H7 (cell line): ENCODE results near the gene WWOX. TPM values are rescaled to one million over a fixed set of nuclear protein-coding genes. Genes with fewer than 3 reads are reported as not detected.

Source experiments
- DNase-seq: peaks from one replicate; pipeline ENCODE4 v3.0.0; 2012
- H3K27me3 ChIP-seq: 2 replicates; pipeline ENCODE4 v1.6.0; 2011; ENCODE audit warnings: mild to moderate bottlenecking, low read length; ENCODE audit not compliant: control insufficient read depth, insufficient read depth
- H3K36me3 ChIP-seq: replicated peaks from 2 replicates; pipeline ENCODE4 v1.5.1; 2011; ENCODE audit warnings: low read length; ENCODE audit not compliant: control insufficient read depth, insufficient read depth
- H3K4me3 ChIP-seq: 2 replicates; pipeline ENCODE4 v1.5.1; 2011; ENCODE audit warnings: low read depth, mild to moderate bottlenecking, control low read depth, low read length, moderate library complexity; ENCODE audit not compliant: insufficient read depth
- total RNA-seq: library from RNA; depleted of rRNA; stranded (reverse); fragments of >200 nt; shearing (Covaris generic); gene quantifications from 2 replicates; pipeline ENCODE4 v1.2.3, GENCODE V29; 2014

The WWOX gene
- total RNA-seq, 1 experiment from 2014 or later: 29.2 TPM

DNA sequence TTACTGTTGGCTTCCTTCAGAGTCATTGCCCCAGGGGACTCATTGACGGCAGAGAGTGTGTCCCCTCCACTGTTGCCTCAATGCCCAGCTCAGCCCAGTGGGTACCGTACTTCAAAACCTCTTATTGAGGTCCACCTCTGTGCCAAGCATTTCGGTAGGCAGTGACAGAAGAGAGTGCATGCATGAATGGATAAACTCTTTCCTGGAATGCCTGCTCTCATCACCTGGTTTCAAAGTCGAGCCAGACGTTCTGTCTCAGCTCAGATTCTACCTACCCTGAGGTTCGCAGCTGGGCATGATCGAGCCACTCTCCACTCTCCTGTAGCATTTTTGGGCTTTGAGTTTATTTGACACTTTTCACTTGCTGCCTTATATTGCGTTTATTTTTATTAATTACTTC is 854.1 kb downstream of the WWOX start:
- Histone ChIP-seq H3K4me3 (no peak overlapping the region), H3K27me3 (no peaks in the 10 kb centered on the region), H3K36me3 (no peaks in the 10 kb centered on the region)
- no peak for DNase-seq

DNA sequence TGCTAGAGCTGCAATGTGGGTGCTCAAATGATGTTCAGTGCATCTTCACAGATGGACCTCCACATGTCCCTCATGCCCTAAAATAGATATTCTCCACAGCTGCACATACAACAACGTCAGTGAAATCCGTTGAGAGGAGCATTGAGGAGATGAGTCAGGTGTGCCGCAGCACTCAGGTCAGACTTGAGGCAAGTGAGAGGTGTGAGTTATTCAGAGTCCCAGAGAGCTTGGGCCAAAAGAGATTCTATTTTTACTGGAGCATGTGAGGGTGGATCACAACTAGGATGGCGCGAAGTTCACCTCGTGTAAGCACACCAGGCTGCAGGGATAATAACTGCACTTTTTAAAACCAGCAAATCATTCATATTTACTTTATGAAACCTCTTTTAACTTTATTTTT is 855.8 kb downstream of the WWOX start:
- Histone ChIP-seq H3K4me3 (no peak overlapping the region), H3K27me3 (no peaks in the 10 kb centered on the region), H3K36me3 (no peaks in the 10 kb centered on the region)
- no peak for DNase-seq

DNA sequence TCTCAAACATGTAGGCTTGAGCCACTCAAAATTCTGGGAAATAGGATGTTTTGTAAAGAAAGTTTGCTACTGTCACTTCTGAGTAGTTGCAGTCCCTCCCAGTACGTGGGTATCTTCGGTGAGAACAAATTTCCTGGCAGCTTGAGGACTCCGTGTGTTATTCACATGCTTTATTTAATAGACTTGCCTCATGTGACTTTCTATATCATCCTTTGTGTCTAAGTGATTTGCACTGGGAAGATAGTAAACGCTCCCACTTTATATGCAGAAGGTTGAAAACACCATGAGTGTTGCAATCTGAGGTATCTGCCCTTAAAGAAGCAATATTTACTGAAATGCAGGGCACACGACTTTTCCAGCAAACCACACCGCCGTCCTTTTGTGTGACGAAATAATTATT is 857.4 kb downstream of the WWOX start:
- Histone ChIP-seq H3K27me3 (no peaks in the 10 kb centered on the region), H3K36me3 (no peaks in the 10 kb centered on the region), H3K4me3 (no peak overlapping the region)
- DNase-seq: no peak

DNA sequence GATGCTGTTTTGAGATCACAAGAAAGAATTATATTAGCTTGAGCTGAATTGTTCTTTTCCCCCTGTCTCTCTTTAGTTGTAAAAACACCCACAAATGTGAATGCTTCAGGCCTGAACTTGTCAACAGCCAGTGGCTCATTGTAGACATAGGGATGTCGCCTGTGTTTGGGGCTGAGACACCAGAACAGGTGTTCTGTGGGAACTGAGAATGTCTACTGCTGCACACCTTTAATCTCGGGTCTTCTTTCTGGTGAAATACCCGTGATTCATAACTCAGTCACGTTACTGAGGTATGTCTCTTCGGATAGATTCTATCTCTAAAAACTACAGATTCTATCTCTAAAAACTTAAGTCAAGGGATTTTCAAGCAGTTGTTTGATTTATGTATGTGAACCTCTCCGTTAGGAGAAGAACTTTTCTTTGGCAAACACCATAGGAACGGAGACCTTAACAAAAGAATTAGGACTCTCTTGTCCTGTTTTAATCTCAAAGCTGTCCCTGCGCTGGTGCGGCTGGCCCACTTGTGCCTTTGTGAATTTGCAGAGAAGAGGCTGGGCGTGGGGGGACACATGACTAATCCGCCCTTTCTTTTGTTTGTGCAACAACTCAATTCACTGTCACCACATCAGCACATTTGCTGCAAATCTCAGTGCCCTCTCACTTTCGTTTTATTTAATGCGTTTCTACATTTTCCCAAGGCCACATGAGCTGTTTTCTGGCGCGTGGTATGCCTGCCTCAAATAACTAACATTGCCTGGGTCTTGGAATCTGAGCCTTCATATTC is 858.1 kb downstream of the WWOX start:
- H3K36me3 ChIP-seq: no peaks in the 10 kb centered on the region
- no peak overlapping the region for H3K4me3 ChIP-seq
- DNase-seq: no peak
- no peaks in the 10 kb centered on the region for H3K27me3 ChIP-seq

DNA sequence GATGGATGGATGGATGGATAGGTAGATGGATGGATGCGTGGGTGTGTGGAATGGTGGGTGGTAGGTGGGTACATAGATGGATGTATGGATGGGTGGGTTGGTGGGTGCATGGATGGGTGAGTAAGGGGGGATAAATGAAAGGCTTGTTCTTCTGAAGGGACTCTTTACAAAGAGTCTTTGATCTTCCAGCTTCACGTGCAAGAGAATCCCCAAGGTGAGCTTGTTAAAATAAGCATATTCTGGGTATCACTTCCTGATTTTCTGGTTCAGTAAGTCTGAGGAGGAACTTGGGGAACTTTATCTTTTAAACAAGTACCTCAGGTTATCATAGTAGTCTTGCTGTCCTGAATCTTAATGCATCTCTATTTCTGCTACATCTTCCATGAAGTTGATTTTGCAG is 862.0 kb downstream of the WWOX start:
- H3K27me3 ChIP-seq: no peaks in the 10 kb centered on the region
- no peak for DNase-seq
- H3K36me3 ChIP-seq: no peaks in the 10 kb centered on the region

DNA sequence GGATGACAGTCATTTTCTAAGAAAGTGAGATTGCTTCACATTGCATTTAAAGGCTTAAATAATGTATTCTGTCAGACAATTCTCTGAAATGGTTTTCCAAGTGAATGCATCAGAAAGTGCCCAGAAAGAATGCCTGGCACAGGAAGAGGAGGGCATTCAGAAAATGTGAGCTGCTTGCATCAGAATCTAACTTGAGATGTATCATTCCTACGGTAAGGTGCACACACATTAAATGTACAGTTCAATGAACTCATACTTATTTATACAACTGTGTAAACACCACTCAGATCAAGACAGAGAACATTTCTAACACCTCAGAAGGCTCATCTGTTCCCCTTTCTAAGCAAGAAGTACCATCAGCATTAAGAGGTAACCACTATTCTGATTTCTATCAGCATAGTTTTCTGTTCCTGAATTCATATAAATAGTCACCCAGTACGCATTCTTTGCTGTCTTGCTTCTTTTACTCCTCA is 863.0 kb downstream of the WWOX start:
- DNase-seq: no peak
- no peaks in the 10 kb centered on the region for H3K36me3 ChIP-seq
- no peaks in the 10 kb centered on the region for H3K27me3 ChIP-seq
- no peak overlapping the region for H3K4me3 ChIP-seq

More for the DNA sequence above, 862.0 kb downstream of the WWOX start:
- no peak overlapping the region for H3K4me3 ChIP-seq

DNA sequence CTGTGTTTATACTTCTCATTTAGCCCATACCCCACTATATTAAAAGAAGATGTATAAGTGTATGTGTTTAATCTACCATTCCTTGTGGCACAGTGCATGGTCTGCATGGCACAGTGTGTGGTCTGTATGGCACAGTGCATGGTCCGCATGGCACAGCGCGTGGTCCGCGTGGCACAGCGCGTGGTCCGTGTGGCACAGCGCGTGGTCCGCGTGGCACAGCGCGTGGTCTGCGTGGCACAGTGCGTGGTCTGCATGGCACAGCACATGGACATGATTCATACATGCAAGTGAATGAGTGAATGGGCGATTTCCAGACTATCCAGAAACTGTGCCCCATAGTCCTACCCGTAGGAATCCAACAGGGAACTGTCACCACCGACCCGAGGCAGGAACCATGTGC is 868.5 kb downstream of the WWOX start:
- Histone ChIP-seq H3K36me3 (no peaks in the 10 kb centered on the region), H3K27me3 (no peaks in the 10 kb centered on the region), H3K4me3 (no peak overlapping the region)
- no peak for DNase-seq

DNA sequence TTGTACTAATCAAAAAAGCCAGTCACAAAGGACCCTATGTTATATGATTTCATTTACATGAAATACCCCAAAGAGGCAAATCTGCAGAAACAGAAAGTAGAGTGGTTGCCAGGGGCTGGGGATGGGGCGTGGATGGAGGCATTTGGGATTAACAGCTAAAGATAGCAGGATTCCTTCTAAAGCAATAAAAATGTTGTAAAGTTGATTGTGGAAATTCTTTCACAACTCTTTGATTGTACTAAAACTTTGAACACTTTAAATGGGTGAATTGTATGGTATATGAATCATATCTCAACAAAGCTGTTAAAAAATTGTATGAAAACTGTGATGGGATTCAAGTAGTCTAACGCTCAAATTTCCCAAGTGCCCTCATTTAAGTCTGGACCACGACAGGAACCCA is 870.3 kb downstream of the WWOX start:
- H3K27me3 ChIP-seq: no peaks in the 10 kb centered on the region
- no peak overlapping the region for H3K4me3 ChIP-seq
- no peaks in the 10 kb centered on the region for H3K36me3 ChIP-seq
- DNase-seq: no peak

DNA sequence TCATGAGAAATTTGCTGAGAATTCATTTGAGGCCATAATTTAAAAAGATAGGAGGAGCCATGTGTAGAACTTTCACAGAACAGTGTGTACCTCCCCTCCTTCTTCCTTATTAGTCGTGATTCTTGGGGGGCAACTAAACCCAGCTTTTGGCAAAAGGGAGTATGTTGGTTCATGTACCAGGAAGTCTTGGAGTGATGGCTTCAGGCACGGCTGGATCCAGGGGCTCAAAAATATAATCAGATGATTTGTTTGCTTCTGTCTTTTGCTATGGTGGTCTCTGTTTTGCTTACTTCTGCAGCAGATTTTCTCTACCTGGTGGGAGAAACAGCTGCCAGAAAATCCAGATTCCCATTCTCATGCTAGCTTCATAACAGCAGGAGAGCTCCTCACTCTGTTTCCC is 871.2 kb downstream of the WWOX start:
- no peak for DNase-seq
- Histone ChIP-seq H3K36me3 (no peaks in the 10 kb centered on the region), H3K27me3 (no peaks in the 10 kb centered on the region), H3K4me3 (no peak overlapping the region)

DNA sequence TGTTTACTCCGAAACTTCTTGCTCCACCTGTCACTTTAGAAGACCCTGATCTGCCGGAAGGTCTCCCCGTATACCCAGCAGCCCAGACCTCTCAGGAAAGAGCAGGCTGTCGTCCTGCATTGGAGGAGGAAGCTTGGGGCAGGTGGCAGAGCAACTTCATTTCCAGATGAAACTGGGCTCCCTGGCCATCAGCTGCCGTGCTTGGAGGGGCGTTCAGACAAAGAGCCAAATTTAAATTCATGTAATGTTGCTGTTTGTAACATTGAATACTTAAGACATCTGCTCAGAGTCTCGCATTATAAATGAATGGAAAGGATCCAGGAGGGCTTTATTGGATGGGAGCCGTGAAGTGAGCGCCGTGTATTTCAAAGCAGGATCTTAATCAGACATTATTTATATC is 872.6 kb downstream of the WWOX start:
- H3K36me3 ChIP-seq: no peaks in the 10 kb centered on the region
- H3K27me3 ChIP-seq: no peaks in the 10 kb centered on the region
- DNase-seq: no peak
- H3K4me3 ChIP-seq: no peak overlapping the region

DNA sequence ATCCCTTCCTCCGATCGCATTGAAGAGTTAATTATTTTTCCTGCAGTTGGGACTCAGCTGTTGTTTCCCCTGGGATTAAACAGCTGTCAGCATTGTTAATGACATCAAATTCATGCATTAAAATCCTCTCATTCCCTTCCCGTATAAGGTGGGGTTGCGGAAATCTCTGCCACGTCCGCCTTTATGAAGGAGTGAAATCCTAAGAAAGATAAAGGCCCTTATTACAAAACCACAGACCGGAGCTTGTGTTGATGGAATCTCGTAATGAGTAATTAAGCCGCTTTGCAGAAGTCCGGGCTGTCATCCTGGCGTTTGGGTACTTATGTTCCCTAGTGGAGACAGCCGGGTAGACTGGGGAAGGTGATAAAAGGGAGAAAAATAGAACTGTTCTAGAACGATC is 873.5 kb downstream of the WWOX start:
- H3K27me3 ChIP-seq: no peaks in the 10 kb centered on the region
- H3K4me3 ChIP-seq: no peak overlapping the region
- H3K36me3 ChIP-seq: no peaks in the 10 kb centered on the region
- no peak for DNase-seq

DNA sequence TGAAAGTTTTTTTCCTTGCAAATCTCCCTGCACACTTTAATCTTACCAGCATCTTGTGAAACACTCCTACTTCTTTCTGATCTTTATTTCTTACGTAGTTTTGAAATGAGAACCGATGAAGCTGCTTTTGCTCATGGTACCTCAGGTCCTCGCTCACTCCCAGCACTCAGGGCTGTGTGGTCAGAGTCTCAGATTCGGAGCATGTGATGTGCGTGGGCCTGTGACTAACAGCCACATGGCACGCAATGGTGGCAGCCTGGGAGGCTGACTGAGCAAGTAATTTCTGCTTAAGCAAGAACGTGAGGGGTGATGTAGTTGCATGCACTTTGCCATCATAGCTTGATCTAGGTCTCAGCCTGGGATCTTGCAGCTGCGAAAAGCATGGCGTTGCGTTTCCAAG is 876.8 kb downstream of the WWOX start:
- Histone ChIP-seq H3K36me3 (no peaks in the 10 kb centered on the region), H3K27me3 (no peaks in the 10 kb centered on the region), H3K4me3 (no peak overlapping the region)
- DNase-seq: no peak

DNA sequence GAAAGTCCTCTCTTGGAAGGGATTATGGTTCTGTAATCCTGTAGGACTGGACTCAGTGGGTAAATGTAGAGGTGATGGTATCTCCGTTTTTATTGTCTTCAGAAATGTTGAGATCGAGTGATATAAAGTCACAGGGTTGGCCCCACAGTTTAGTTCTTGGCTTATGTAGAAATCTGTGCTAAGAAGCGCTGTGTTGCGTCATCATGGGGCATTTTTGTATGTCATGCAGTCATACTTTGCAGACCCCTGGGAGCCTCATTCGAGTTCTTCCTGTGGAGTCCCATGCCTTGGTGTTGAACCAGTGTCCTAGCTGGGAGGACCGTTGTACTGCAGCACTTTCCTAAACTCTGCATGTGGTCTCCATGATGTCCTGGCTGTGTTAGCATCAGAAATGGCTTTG is 881.4 kb downstream of the WWOX start:
- no peaks in the 10 kb centered on the region for H3K27me3 ChIP-seq
- no peaks in the 10 kb centered on the region for H3K36me3 ChIP-seq
- no peak overlapping the region for H3K4me3 ChIP-seq
- no peak for DNase-seq

DNA sequence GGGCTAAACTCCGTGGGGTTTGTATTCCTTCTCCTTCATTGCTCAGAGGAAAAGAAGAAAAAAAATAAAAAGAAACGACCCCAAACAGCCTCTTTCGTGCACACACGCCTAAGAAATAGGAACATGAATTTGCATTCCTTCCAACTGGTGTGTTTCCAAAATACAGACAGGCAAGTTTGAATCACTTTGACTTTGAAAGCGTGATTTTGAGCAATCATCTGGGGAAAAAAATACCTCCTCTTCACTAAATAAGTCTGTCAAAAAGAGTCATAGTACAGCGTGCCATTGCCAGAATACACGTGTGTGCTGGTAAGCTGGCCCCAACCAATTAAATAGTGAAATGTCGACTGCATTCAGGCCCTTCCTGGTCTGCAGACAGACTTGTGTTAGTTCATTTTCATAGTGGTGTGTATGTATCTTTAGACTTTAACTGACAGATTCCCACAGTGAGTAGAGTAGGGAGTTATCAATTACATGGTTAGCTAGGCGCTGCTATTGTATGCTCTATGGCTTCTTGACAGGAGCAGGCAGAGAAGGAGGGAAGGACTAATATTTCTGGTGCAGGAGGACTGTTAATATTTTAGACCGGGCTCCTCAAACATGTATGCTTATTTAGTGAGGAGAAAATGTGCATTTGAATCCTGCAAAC is 882.8 kb downstream of the WWOX start:
- H3K4me3 ChIP-seq: no peak overlapping the region
- H3K27me3 ChIP-seq: no peaks in the 10 kb centered on the region
- no peaks in the 10 kb centered on the region for H3K36me3 ChIP-seq
- DNase-seq: no peak

DNA sequence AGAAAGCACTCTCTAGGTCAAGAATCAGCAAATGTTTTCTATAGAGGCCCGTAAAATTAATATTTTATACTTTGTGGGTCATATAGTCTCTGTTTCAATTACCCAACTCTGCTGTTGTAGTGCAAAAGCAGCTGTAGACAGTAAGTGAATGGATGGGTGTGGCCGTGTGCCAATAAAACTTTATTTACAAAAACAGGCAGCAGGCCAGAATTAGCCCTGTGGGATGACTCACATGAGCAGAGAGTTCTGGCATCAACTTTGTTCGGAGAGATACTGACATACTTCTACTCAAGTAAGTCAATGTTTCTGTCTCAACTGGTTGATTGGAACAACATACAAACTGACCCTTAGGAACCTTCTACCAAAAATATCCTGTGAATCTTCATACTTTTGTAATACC is 884.9 kb downstream of the WWOX start:
- H3K27me3 ChIP-seq: no peaks in the 10 kb centered on the region
- no peak for DNase-seq
- no peaks in the 10 kb centered on the region for H3K36me3 ChIP-seq
- H3K4me3 ChIP-seq: no peak overlapping the region
